Endothelial cell (in vitro differentiated cells): ENCODE results near the gene CSNK1G2. TPM values are rescaled to one million over a fixed set of nuclear protein-coding genes. Genes with fewer than 3 reads are reported as not detected.
A peak's percentile ranks its signal among the peaks of the same experiment; 100 is the strongest.
"Not testable (repeated sequence)": the region's sequence is repeated elsewhere in the genome, so short reads cannot be mapped to it uniquely, and the experiment has no call there.

Experiments
- DNase-seq: peaks from one replicate; pipeline ENCODE4 v3.0.0; 2021; ENCODE audit warnings: low spot score
- H3K27ac Mint-ChIP-seq: one replicate; pipeline ENCODE4 v1.8.0; 2021; ENCODE audit warnings: mixed read lengths, inconsistent platforms; ENCODE audit not compliant: unreplicated experiment
- H3K27me3 Mint-ChIP-seq: one replicate; pipeline ENCODE4 v1.8.0; 2021; ENCODE audit warnings: mild to moderate bottlenecking, moderate library complexity, mixed read lengths, inconsistent platforms; ENCODE audit not compliant: unreplicated experiment
- H3K36me3 Mint-ChIP-seq: one replicate; pipeline ENCODE4 v1.8.0; 2021; ENCODE audit warnings: mild to moderate bottlenecking, low read depth, mixed read lengths, inconsistent platforms; ENCODE audit not compliant: unreplicated experiment
- H3K4me1 Mint-ChIP-seq: one replicate; pipeline ENCODE4 v1.8.0; 2021; ENCODE audit warnings: mild to moderate bottlenecking, mixed read lengths, inconsistent platforms; ENCODE audit not compliant: unreplicated experiment
- H3K4me3 Mint-ChIP-seq: one replicate; pipeline ENCODE4 v1.8.0; 2021; ENCODE audit warnings: mild to moderate bottlenecking, mixed read lengths, inconsistent platforms; ENCODE audit not compliant: unreplicated experiment
- H3K9me3 Mint-ChIP-seq: one replicate; pipeline ENCODE4 v1.8.0; 2021; ENCODE audit warnings: mixed read lengths, inconsistent platforms; ENCODE audit not compliant: unreplicated experiment
- total RNA-seq: library from RNA; stranded (reverse); fragmentation: NEBNext Ultra II Directional; extraction: Animal tissue kit (Norgen Biotek cat#: 25700); gene quantifications from one replicate; pipeline ENCODE4 v1.2.1, GENCODE V29; 2021; ENCODE audit not compliant: unreplicated experiment
- TF ChIP-seq, protein P1 (sequence below): fragments of 200-600 bp; sonication (generic); IDR thresholded peaks from one replicate; pipeline ENCODE4 v1.5.0; 2021; ENCODE audit warnings: antibody characterized with exemption; ENCODE audit not compliant: unreplicated experiment

The CSNK1G2 gene
- total RNA-seq, 1 donor from 2014 or later = 110 TPM

DNA sequence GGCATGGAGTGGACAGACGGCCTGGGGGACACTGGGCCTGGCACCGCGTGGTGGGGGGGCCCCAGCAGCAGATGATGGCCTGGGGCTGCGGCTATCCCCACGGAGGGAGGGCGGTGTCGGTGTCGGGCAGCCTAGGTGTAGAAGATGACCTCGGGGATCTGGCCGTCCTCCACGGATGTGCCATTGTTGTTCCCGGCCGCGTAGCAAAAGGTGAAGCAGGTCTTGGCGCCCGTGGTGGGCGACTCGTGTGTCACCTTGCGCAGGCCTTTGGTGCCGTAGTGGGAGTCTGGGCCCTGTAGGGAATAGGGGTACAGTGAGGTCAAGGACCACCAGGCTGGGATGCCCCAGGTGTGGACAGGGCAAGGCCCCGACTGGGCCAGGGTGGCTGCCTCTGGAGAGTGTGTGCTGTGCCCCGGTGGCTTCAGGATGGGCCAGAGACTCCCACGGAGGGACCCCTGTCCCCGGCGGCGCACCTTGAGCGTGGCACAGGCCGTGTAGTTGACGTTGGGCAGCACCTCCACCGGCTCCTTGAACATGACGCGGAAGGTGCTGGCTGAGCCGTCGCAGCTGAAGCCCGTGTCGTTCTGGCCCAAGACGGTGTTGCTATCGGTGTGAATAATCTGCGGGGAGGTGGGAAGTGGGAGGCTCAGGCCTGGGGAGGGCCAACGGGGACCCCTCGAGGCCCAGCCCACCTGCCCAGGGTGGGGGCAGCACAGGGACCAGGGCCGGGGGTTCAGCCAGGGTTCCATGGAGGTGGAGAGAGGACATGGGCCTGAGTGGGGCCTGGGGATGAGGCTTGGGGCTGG is 45.6 kb downstream of the CSNK1G2 start:
- no peak for DNase-seq

DNA sequence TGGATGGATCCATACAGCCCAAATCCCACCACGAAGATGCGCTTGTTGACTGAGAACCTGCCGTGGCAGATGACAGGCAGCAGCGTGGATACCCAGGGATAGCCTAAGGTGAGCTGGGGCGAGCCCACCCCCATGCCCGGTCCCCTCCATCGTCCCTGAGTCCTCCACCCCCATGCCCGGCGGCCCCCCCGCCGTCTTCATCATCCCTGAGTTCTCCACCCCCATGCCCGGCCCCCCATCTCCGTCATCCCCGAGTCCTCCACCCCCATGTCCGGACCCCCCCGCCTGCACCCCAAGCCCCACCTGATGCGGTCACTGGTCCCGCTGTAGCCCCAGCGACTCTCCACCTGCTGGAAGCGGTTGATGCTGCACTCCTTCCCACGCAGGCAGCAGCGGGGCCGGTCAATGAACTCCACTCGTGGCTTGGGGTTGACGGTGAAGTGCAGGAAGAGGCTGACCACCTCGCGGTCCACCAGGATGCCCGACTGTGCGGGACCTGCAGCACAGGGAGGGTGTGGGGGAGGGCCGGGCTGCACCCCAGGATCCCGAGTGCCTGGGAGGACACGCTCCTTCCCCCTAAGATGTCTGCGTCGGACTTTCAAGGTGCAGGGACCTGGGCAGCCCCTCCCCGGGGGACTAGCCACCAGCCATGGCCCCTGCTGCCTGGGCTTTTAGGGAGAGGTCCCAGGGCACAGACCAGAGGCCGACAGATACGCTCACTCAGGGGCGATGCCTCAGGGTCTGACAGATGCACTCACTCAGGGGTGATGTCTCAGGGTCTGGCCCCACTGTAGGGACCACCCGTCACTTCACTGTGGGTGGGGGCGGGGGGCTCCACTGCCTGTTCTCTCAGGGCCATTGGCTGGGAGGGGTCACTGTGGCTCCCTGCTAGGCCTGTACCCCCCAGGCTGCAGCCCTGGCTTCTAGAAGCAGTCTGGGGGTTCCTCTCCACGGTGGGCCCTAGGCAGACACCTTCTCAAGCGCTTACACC is 46.5 kb downstream of the CSNK1G2 start:
- H3K4me1 Mint-ChIP-seq = no peaks in the 10 kb centered on the region
- H3K27me3 Mint-ChIP-seq = peaks cover 6% of the 10 kb centered on the region
- H3K36me3 Mint-ChIP-seq = peaks cover 14% of the 10 kb centered on the region

More for the DNA sequence above, 45.6 kb downstream of the CSNK1G2 start:
- Mint-ChIP-seq H3K27ac (no peak overlapping the region), H3K9me3 (no peaks in the 10 kb centered on the region), H3K27me3 (peaks cover 6% of the 10 kb centered on the region), H3K4me3 (no peak overlapping the region), H3K4me1 (no peaks in the 10 kb centered on the region), H3K36me3 (peaks cover 14% of the 10 kb centered on the region)
- TF ChIP-seq, protein P1, sequence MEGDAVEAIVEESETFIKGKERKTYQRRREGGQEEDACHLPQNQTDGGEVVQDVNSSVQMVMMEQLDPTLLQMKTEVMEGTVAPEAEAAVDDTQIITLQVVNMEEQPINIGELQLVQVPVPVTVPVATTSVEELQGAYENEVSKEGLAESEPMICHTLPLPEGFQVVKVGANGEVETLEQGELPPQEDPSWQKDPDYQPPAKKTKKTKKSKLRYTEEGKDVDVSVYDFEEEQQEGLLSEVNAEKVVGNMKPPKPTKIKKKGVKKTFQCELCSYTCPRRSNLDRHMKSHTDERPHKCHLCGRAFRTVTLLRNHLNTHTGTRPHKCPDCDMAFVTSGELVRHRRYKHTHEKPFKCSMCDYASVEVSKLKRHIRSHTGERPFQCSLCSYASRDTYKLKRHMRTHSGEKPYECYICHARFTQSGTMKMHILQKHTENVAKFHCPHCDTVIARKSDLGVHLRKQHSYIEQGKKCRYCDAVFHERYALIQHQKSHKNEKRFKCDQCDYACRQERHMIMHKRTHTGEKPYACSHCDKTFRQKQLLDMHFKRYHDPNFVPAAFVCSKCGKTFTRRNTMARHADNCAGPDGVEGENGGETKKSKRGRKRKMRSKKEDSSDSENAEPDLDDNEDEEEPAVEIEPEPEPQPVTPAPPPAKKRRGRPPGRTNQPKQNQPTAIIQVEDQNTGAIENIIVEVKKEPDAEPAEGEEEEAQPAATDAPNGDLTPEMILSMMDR = no peak

DNA sequence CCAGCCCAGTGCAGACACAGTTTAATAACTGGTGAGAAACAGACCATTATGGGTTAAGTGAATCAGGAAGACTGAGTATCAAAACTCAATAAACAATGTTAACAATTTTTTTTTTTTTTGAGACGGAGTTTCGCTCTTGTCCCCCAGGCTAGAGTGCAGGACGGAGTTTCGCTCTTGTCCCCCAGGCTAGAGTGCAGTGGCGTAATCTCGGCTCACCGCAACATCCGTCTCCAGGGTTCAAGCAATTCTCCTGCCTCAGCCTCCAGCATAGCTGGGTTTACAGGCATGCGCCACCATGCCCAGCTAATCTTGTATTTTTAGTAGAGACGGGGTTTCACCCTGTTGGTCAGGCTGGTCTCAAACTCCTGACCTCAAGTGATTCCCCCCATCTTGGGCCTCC is 47.5 kb downstream of the CSNK1G2 start:
- not testable (repeated sequence) for H3K9me3 Mint-ChIP-seq, DNase-seq, H3K27me3 Mint-ChIP-seq, H3K4me3 Mint-ChIP-seq, H3K4me1 Mint-ChIP-seq
- peaks cover 11% of the 10 kb centered on the region for H3K36me3 Mint-ChIP-seq
- peak overlapping the region; percentile 36 for H3K27ac Mint-ChIP-seq

More for the DNA sequence above, 46.5 kb downstream of the CSNK1G2 start:
- H3K4me3 Mint-ChIP-seq = no peak overlapping the region
- DNase-seq = no peak
- H3K9me3 Mint-ChIP-seq = no peaks in the 10 kb centered on the region
- no peak overlapping the region for H3K27ac Mint-ChIP-seq
- TF ChIP-seq, protein P1 = no peak

DNA sequence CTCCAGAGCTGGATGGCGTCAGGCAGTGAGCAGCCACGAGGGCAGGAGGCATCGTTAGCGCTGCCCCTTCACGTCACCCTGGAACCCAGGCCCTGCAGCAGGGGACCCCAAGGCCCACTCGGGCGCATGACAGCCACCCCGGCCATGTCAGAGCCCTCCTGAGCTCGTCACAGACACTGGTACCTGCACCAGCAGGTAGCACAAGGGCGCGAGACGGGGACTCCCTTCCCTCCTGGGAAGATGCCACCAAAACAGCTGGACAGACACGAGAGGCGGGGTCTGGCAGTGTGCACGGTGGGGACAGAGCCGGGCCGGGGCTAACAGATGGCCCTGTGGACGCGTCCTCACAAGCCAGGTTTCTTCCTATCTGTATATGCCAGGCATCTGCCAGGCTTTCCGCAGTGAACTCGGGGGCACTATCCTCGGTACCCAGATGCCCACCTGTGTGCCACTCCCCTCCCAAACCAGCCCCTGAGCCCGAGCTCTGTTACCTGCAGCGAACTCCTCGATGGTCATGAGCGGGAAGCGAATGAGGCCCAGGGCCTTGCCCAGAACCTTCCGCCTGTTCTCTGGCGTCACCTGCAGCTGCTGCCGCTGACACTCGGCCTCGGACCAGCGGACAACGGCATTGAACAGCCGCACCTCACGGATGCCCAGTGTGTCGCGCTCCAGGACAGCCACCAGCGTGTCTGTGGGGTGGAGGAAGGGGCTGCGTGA is 48.7 kb downstream of the CSNK1G2 start:
- H3K9me3 Mint-ChIP-seq = no peaks in the 10 kb centered on the region
- no peaks in the 10 kb centered on the region for H3K4me1 Mint-ChIP-seq
- H3K36me3 Mint-ChIP-seq = peaks cover 10% of the 10 kb centered on the region
- no peak for DNase-seq
- TF ChIP-seq, protein P1 = no peak
- peaks cover 6% of the 10 kb centered on the region for H3K27me3 Mint-ChIP-seq
- H3K27ac Mint-ChIP-seq = no peak overlapping the region
- no peak overlapping the region for H3K4me3 Mint-ChIP-seq
